OCI-M2 (cell line): ENCODE results near the gene AAR2.

Experiments
- DNase-seq: peaks from one replicate; lab custom pipeline; 2025; ENCODE audit not compliant: unreplicated experiment; lab: John Stamatoyannopoulos, UW

Gene AAR2, protein sequence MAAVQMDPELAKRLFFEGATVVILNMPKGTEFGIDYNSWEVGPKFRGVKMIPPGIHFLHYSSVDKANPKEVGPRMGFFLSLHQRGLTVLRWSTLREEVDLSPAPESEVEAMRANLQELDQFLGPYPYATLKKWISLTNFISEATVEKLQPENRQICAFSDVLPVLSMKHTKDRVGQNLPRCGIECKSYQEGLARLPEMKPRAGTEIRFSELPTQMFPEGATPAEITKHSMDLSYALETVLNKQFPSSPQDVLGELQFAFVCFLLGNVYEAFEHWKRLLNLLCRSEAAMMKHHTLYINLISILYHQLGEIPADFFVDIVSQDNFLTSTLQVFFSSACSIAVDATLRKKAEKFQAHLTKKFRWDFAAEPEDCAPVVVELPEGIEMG

DNA sequence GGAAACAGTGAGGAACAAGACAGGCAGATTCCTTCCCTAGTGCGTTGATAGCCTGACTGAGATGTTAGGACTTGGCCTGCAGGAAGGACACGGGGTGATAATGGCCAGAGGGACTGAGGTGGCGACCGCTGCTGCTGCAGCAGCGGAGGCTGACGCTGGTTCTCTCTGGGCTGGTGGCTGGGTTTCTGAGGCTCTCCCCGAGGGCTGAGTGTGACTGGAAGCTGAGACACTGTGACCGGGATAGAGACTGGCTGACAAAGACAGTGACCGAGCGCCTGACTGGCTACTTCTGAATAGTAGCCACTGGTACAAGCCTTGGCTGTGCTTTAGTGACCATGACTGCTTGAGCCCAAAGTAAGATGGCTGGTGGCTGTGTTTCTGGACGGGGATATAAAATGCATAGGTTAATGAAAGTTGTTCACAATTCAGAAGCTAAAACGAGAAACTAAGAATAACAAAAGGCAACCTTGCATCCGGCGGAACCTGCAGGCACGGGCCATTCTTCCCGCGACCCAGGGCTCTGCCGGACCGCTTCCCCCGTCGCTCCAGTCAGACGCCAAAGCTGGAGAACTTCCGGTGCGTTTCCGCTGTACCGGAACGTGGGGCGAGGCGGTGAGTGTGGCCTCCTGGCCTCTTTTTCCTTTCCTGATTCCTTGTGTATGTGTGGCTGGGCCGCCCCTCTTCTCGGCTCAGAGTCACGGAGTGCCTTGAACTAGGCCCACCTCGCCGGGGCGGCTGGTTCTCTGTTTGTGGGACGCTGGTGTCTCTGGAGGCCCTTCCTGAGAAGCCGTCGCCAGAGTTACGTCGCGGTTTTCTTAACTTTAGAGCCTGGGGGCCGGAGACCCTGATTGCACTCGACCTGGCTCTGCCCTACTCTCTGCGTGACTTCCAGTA is at the start of gene AAR2:
Gene AAR2 (plus strand): TSS at position 587 of the 894 bp plus-strand sequence. CDS start 3,391 bp downstream, outside the sequence.
- peak; percentile 69 for DNase-seq

DNA sequence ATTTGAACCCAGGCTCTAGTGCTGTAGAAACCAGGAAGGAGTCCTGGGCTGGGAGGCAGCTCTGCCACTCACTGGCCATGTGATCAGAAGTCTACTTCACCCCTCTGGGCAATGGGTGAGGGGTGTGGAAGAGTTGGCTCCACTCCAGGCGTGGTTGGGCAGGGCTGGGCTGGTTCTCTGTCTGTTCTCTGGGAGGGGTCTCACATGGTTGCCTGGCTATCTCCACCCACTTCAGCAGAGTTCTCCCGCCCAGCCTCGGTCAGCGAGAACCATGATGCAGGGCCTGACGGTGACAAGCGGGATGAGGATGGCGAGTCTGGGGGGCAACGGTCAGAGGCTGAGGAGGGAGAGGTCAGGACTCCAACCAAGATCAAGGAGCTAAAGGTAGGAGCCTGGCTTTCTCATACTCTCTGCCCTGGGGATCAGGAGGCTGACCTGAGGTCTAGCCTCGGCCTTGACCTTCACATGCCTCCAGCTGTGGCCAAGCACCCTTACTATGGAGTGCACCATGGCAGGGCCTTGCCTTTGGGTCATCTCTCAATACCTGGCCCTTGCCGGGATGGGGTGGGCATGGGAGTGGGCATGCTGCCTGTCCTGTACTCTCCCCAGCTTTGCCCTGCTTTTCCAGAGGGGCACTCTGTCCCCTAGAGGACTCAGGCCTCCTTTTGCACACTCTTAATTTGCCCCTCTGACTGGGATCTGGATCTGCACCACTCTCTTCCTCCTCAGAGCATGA is 42.1 kb upstream of the AAR2 start:
- DNase-seq, result no peak

DNA sequence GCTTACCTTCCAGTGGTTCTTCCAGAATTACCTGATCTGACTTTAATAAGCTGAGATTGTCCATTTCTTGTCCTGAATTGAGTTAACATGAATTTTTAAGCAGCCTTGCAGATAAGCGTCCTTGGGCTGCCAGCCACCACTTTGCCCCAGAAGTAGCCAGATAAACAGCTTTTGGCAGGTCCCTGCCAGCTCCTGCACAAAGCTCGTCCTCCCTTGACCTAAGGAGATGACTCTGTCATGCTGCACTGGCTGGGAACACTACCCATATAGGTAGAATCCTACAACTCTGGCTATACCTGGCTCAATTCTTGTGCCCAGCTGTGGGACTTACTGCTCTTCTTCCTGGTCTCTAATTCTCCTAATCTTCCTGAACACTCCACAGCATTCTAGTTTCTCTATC is 39.6 kb upstream of the AAR2 start:
- no peak for DNase-seq

DNA sequence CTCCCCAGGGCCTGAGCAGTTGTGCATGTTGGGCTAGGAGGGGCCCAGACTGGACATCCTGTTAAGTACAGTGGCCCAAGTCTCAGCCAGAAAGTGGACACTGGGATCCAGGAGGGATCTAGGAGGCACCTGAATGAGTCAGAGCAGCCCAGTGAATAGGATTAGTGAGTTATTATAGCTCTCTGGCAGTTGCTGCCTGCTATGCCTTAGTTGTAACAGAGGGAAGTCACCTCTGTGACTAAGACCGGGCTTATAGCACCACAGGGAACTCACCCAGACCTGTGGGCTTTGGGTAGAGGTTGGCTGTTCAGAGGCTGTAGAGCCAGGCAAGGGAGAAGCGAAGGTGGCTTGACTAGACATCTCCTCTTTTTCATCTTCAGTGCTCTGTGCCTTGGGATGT is 39.0 kb upstream of the AAR2 start:
- DNase-seq, result no peak

DNA sequence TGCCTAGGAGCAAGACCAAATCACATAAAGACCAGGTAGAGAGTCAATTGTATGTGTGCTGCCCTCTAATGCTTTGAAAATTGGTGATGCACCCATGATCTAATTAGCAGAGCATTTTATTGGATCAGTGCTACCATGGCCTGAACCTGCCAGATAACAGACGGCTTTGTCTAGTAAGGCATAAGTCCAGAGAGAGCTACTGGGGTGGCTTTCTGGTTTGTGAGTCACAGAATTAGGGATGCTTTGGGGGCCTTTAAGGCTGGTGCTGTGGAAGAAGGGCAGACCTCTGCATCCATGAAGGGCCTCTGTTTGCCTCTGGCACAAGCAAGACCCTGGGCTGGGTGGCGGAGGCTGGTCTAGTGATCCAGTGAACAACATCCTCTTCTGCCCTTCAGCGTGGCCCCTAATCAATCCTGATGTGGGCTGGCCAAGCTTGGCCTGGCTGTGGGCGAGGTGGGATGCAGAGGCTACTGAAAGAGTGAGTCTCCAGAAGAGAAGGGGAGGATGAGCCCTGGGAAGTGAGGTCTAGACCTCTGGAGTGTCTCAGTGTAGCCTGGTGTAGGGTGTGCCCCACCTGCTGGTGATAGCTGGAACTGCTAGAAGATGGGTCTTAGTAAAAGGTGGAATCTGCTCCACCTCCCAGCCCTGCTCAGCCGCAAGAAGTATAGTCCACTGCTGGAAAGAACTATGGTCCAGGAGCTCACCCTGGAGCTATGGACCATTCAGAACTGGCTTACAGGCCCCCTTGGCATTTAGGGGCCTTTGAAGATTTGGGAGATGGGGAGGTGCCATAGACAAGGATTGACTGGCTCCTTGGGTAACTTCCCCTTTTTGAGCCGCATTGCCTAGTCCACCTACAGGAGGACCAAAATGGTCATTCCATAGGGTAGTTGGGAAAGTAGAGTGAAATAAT is 36.7 kb upstream of the AAR2 start:
- peak; percentile 66 for DNase-seq

DNA sequence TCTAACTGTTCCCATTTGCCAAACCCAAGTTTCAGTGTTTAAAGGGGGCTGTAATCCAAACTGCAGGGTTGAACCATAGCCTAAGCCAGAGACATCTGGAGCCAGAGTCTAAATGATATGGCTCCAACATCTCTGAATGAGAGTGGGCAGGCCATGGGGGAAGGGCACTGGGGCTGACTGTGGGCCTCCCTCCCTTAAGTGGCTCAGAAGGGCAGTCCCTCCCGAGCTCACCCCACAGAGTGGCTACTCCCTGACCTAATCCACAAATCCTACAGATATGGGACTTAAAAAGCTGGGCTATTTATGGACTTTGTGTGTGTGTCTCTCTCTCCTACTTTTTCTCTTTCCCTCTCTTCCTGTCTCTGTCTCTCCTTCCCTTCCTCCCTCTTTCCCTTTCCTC is 35.8 kb upstream of the AAR2 start:
- no peak for DNase-seq

DNA sequence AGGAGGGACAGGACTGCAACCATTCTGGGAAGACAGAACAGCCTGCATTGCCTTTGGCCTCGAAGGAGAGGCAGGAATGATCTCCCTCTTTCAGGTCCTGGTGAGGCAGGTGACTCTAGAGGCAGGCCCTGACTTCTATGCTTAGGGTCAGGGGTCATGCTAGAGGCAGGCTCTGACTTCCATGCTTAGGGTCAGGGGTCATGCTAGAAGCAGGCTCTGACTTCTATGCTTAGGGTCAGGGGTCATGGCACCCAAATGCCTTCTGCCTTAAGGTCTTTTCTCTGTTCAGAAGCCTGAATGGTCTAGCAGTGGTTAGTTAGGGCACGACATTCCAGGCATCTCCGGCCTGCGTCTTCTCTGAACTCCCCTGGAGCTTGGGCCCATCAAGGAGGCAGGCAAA is 35.1 kb upstream of the AAR2 start:
- DNase-seq, result no peak

DNA sequence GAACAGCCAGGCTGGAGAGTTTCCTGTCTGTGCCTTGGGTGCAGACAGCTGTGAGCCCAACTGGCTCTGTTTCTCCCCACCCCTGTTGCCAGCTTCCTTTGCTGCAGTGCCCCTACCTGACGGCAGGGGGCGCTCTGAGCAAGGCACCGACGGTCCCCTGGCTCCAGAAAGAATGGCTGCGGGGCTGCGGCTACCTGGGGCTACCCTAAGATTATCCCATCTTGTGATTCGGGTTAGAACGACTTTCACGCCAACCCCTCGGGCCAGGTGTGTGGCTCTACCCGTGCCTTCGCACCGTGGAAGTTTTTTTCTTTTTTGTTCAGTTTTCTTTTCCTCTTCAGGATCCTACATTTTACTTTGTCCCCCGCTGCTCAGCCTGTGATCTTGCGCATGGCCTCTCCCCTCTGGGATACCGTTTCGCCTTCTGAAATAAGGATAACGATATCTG is 33.4 kb upstream of the AAR2 start:
- DNase-seq, result no peak

DNA sequence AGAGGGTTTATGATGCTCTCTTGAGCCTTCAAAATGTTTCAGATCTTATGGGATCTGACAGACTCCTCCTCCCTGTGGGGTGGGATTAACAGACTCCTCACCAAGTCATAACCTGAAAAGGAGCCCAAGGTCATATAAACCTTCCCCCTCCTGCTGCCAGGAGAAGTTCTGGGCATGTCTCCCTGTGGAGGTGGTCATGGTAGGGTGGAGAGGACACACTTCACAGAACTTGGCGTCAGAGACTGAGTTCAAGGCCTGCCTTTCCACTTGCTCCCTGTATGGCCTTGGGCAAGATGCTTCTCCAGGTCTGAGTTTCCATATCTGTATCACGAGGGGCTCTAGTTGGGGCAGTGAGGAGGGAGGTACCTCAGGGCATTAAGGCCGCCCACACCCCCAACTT is 32.4 kb upstream of the AAR2 start:
- DNase-seq, result no peak

DNA sequence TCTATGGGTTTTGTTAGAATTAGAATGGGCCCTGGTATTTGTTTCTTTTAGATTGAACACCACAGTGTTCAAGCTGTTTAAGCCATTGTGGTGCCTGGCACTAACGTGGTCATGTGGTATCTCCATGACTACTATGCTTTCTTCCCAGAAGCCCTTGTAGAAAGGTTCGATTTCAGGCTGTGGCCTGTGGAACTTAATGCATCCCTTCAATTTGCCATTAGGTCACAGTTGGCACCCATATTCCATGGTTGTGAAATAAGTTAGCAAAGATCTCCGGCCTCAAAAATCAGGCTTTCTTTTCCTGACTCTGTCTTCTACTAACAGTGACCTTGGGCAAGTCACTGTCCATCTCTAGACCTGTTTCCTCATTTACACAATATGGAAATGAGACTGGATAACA is 31.3 kb upstream of the AAR2 start:
- DNase-seq, result no peak

DNA sequence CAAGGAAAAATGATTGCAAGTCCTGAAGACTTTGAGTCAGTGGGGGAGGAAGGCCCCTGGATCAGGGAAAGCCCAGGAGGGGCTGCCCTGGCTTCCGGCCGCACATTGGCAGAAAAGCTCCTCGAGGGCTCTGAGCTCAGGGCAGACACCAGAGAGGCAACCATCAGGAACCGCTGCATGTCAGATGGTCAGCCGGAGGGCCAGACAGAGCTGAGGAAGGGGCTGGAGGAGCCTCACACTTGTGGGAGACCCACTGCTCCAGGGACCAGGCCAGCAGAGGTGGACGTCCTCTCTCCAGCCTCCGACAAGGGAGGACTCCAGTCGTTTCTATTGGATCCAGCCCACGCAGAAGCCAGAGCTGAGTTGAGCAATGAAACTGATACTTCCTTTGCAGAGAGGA is 30.2 kb upstream of the AAR2 start:
- no peak for DNase-seq

DNA sequence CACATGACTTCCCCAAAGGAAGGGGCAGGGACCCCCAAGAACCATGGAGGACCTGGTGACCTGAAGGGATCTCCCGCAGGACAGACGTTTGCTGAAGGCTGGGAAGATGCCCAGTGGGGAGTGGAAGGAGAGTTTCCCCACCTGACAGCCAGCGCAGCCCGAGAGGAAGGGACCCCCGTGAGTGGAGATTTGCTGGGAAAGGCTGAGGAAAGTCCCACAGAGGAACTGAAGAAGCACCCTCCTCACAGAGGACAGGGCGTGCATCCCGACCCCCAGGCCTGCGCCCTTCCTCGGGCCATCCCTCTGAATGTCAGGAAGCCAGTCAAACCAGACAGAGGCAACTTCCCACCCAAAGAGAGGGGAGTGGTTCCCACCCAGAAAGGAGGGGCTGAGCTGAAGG is 29.6 kb upstream of the AAR2 start:
- DNase-seq, result no peak

DNA sequence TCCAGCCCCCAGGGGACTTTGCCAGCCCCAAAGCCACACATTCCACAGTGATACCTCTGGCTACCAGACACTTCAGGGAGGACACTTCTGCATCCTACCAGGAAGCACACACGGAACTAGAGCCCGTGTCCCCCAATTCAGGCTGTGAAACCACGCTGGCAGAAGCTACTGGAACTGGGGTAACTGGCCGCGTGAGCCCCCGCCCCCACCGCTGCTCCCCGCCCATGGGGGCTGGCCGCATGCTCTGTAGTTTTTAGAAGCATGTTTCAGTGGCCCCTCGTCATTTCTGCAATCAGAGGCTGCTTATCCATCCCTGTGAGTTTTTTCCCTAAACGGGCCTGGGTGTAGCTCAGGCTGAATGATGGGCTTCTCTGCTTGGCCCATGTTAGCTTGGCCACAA is 28.7 kb upstream of the AAR2 start:
- DNase-seq, result no peak

DNA sequence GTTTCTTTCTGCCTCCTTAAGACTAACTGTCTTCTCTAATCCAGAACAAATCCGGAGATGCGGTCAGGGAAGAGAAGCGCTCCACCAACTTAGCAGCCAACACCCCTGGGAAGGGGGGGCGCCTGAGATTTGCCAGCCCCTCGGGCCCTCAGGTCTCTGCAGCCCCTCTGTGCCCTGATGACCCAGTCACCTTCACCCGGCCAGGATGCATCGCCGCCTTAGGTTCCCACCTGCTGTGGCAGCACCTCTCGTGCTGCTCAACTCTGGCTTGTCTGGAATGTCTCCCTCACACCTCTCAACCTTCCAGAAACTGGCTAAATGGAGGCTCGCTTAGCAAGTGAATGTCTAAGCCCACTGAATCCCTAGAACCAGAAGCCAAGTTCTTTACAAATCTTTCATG is 28.0 kb upstream of the AAR2 start:
- no peak for DNase-seq

DNA sequence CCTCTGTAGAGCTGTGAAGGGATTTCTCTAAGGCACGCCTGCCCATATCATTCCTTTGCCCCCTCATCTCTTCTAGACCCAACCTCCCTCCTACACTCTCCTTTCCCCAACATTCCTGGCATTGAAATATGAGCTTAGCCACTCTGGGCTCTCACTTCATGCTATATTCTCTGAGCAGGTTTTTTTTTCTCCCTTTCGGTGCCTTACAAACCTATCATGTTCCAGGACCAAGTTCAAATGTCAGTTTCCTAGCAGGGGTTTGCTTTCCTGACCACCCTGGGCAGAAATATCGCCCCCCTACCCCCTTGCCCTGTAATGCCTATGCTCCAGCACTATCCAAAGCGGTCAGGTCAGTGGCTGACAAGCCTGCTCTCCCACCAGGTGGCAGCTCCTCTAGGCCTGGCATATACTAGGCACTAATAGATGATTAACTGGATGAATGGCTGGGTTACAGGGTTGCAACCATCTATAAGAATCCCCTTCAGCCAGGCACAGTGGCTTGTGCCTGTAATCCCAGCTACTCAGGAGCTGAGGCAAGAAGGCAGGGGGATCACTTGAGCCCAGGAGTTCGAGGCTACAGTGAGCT is 25.7 kb upstream of the AAR2 start:
- DNase-seq, result no peak

DNA sequence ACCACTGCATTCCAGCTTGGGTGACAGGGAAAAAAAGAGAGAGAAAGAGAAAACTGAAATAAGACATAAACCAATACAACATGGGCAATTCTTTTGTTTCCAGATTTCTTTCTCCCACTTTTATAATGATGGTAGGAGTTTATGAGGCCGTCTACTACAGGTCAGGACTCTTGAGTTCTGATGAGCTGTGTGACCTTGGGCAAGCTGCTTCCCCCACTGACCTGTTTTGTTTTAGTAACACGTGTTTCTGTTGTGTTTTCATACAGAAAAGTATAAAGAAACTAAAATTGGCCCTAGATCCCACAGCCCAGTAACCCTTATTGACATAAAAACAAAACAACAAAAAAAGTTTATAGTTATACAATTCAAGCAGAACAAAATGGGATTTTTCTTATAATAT is 22.9 kb upstream of the AAR2 start:
- DNase-seq, result no peak

DNA sequence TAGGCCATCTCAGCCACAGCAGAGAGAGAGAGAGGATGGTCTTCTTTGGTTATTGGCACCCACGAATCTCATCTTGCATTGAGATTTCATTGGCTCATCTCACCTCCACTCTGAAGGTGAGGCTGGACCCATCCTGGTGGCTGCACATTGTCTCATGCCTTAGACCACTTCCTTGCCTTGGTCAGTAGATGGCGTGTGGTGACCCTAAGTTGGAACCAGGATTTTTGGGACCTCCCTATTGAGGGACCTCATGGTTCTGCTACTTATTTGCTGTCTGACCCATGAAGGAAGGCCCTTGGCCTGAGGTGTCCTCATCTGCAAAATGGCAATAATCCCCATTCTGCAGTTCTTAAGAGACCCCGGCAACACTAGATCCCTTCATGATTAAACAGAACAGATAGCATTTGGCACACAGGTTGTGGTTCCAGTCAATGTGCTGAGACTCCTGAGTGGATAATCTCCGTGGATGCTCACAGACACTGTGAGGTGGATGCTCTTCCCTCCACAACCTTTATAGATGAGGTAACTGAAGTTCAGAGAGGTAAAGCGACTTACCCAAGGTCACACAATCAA is 21.5 kb upstream of the AAR2 start:
- no peak for DNase-seq

DNA sequence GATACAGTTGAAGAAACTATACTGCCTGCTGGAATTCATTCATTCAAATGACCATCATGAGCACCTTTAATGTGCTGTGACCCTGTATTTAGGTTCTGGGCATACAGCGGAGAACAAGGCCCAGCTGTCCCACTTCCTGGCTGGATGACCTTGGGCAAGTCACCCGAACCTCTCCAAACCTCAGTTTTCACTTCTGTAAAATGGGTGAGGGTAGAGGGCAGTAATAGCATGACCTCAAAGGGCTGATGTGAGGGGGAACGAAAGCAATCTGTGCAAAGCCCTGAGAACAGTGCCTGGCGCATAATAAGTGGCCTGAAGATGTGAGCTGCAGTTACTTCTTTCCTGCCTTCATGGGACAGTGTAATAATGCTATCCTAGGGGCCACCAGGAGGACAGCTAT is 20.5 kb upstream of the AAR2 start:
- DNase-seq, result no peak

DNA sequence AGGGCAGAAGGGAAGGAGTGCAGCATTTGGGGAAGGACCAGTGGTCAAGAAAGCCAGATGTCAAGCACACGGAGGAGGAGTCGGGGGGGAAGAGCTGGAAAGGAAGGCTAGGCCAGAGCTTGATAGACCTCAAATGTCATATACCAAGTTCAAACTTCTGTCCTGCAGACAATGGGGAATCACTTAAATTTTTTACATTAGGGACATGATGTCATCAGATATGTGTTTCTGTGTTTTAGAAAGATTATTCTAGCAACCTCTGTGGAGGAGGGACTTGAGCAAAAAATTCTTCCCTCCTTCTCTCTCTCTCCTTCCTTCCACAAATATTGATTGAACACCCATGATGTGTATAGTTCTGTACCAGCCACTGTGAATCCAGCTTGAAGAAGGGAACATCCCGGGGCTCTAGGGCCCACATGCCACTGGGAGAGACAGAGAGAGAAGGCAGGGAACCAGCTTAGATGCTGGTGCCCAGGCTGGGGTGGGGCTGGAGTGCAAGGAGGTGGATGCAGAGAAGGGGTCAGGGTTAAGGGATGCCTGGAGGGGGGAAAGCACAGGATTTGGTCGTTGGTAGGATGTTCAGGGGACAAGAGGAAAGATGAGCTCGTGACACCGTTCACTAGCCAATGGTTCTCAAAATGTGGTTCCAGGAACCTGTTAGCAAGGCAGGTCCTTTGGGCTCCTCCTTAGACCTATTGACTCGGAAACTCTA is 19.8 kb upstream of the AAR2 start:
- no peak for DNase-seq
